NAMALWA (cell line): ENCODE measurements around the gene HLA-A.

Experiments
- DNase-seq: peaks from one replicate; pipeline ENCODE4 v3.0.0-alpha.2; 2015; ENCODE audit warnings: low spot score

HLA-A gene

DNA sequence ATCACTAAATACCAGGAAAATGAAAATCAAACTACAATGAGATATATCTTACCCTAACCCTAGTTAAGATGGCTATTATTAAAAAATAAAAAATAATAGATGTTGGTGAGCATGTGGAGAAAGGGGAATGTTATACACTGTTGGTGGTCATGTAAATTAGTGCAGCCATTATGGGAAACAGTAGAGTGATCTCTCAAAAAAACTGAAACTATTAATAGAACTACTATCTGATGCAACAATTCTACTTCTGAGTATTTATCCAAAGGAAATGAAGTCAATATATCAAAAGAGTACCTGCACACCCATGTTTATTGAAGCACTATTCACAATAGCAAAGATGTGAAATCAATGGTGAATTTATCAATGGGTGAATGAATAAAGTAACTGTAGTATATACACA lies 48.6 kb downstream of the HLA-A start:
- DNase-seq: no peak

DNA sequence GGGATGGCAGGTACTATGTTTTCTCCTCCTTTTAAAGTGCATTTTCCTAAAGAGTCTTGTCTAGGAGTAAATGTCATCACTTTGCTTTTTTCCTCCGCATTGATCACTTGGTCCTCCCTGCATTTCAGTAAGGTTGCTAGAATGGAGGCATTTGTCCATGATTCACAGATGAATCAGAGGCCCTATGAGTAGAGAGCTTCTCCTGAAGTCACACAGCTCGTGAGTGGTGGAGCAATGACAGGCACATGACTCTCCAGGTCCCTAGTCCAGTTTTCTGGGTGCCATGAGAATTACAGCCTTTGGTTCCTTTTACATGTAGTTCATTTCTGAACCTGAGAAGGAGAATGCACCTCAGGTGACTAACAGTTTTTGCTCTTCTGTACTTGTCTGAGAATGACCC lies 50.5 kb downstream of the HLA-A start:
- no peak for DNase-seq

DNA sequence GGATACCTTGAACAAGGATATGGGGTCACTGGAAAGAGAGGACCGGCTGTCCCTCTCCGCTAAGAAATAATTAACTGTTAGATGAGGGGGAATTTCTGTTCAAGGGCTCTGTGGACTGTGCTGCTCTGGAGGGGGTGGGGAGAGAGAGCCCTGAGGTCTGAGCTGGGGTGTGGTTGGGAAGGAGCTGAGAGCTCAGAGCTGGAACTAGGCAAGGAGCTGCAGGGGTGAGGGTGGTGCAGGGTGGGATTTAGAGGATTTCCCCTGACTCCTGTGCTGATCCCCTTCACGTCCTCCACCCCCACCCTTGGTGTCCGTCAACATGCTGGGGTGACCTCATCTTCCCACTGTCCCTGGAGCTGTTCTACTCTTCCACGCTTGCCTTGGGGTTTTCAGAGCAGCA lies 52.5 kb downstream of the HLA-A start:
- DNase-seq: no peak

DNA sequence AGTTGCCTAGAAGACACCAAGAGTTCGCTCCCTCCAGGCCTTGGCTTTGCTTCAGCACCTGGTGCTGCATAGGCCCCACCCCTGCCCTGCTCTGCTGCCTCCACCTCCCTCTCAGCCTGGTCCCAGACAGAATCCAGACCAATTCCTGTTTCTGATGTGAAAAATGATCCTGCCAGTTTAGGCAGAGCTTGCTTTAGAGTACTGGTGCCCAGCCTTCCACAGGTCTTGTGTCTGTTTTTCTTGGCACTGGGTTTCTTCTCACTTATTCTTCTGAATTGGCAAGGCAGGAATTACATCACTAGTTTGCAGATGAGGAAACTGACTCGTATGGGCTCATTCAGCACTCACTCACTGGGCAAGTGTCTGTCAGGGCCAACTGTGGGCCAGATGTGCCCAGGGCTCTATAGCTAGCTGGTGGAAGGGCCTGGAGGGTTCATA lies 53.0 kb downstream of the HLA-A start:
- DNase-seq: no peak
